Peyer's patch (tissue), 4 donors: Measurements from ENCODE around the gene GP1BA. TPM values are rescaled to one million over a fixed set of nuclear protein-coding genes. Genes with fewer than 3 reads are reported as not detected.
"Not testable (repeated sequence)": the region's sequence is repeated elsewhere in the genome, so short reads cannot be mapped to it uniquely, and the experiment has no call there.

Source experiments
- DNase-seq, 3 donors: peaks; one replicate each; pipeline ENCODE4 v3.0.0-alpha.2; 2017 to 2019
- H3K27ac ChIP-seq, 4 donors: fragments of 200-600 bp; sonication (generic); one replicate each; pipeline ENCODE4 v1.5.1; 2016 to 2019
- H3K27me3 ChIP-seq, 2 donors: fragments of 200-600 bp; sonication (generic); one replicate each; pipeline ENCODE4 v1.5.1; 2019
- H3K36me3 ChIP-seq, 3 donors: fragments of 200-600 bp; sonication (generic); one replicate each; pipeline ENCODE4 v1.5.1; 2016 to 2019
- H3K4me1 ChIP-seq, 4 donors: fragments of 200-600 bp; sonication (generic); one replicate each; pipeline ENCODE4 v1.5.1; 2016 to 2019
- H3K4me3 ChIP-seq, 4 donors: fragments of 200-600 bp; sonication (generic); 1 replicate in 3 of 4; 2 replicates in 1 of 4; pipeline ENCODE4 v1.5.1; 2016 to 2019; ENCODE audit warnings: mild to moderate bottlenecking in 1 of 4
- H3K9me3 ChIP-seq, 4 donors: fragments of 200-600 bp; sonication (generic); one replicate each; pipeline ENCODE4 v1.5.1; 2016 to 2019; ENCODE audit warnings: mild to moderate bottlenecking in 1 of 4
- CTCF ChIP-seq, 6 experiments: fragments of 450-650 bp in 4 of 6; fragments of 200-600 bp in 2 of 6; sonication (generic) in 1 of 6; IDR thresholded peaks; one replicate each; pipeline ENCODE4 v1.5.1; 2017 to 2019; ENCODE audit warnings: antibody characterized with exemption in 6 of 6, mild to moderate bottlenecking in 3 of 6, moderate library complexity in 1 of 6
- POLR2A ChIP-seq, 2 donors: fragments of 450-650 bp; IDR thresholded peaks; one replicate each; pipeline ENCODE4 v1.5.1; 2017; ENCODE audit warnings: antibody characterized with exemption in 2 of 2, mild to moderate bottlenecking in 2 of 2, moderate library complexity in 2 of 2
- total RNA-seq, 4 donors: library from RNA; depleted of rRNA; stranded (reverse); fragments of >200 nt; gene quantifications; one replicate each; pipeline ENCODE4 v1.1.0, GENCODE V29; 2016

GP1BA gene
- total RNA-seq, 4 donors from 2014 or later, result not detected

GRCh38 chr17:4913994-4914393, 18.1 kb upstream of the GP1BA start:
- no peak overlapping the region for H3K27ac ChIP-seq
- H3K4me3 ChIP-seq, result no peak overlapping the region
- peak in 2 of 6 experiments; percentile 32 to 39 for TF ChIP-seq CTCF (IDR thresholded peaks at IDR 0.05)
- no peak for TF ChIP-seq POLR2A (IDR thresholded peaks at IDR 0.05)
- no peaks in the 10 kb centered on the region for H3K36me3 ChIP-seq
- H3K27me3 ChIP-seq, result no peaks in the 10 kb centered on the region
- H3K9me3 ChIP-seq, result no peaks in the 10 kb centered on the region
- no peak for DNase-seq
- peaks cover 0 to 7% (median 0%) of the 10 kb centered on the region in 4 donors for H3K4me1 ChIP-seq

- not testable (repeated sequence) for DNase-seq, H3K27me3 ChIP-seq, H3K4me3 ChIP-seq, H3K9me3 ChIP-seq, H3K27ac ChIP-seq, H3K4me1 ChIP-seq, H3K36me3 ChIP-seq
These were observed 17.5 kb upstream of the GP1BA start for GRCh38 chr17:4914551-4914950.

GRCh38 chr17:4919511-4920047, 12.5 kb upstream of the GP1BA start:
- no peaks in the 10 kb centered on the region for H3K27me3 ChIP-seq
- H3K4me3 ChIP-seq, result no peak overlapping the region
- no peaks in the 10 kb centered on the region for H3K9me3 ChIP-seq
- no peak for TF ChIP-seq CTCF (IDR thresholded peaks at IDR 0.05)
- TF ChIP-seq POLR2A (IDR thresholded peaks at IDR 0.05), result no peak
- H3K36me3 ChIP-seq, result no peaks in the 10 kb centered on the region
- no peak for DNase-seq
- no peaks in the 10 kb centered on the region for H3K4me1 ChIP-seq
- H3K27ac ChIP-seq, result no peak overlapping the region

GRCh38 chr17:4920351-4921048, 11.6 kb upstream of the GP1BA start:
- H3K36me3 ChIP-seq, result no peaks in the 10 kb centered on the region
- H3K4me1 ChIP-seq, result no peaks in the 10 kb centered on the region
- H3K4me3 ChIP-seq, result no peak overlapping the region
- no peak for DNase-seq
- H3K27me3 ChIP-seq, result no peaks in the 10 kb centered on the region
- TF ChIP-seq POLR2A (IDR thresholded peaks at IDR 0.05) (no peak), CTCF (IDR thresholded peaks at IDR 0.05) (no peak)
- no peaks in the 10 kb centered on the region for H3K9me3 ChIP-seq
- no peak overlapping the region for H3K27ac ChIP-seq

GRCh38 chr17:4921320-4921719, 10.8 kb upstream of the GP1BA start:
- Histone ChIP-seq H3K4me3 (no peak overlapping the region), H3K9me3 (no peaks in the 10 kb centered on the region), H3K27ac (no peak overlapping the region), H3K4me1 (no peaks in the 10 kb centered on the region), H3K36me3 (no peaks in the 10 kb centered on the region), H3K27me3 (no peaks in the 10 kb centered on the region)
- no peak for DNase-seq
- TF ChIP-seq POLR2A (IDR thresholded peaks at IDR 0.05) (no peak), CTCF (IDR thresholded peaks at IDR 0.05) (no peak)

GRCh38 chr17:4926577-4927335, 5.3 kb upstream of the GP1BA start:
- not testable (repeated sequence) for H3K9me3 ChIP-seq, H3K27me3 ChIP-seq, H3K27ac ChIP-seq, H3K4me1 ChIP-seq, H3K4me3 ChIP-seq, DNase-seq, H3K36me3 ChIP-seq
